SKM-1 (cell line): ENCODE measurements around the gene DNAJB6.
"Not testable (repeated sequence)": the region's sequence is repeated elsewhere in the genome, so short reads cannot be mapped to it uniquely, and the experiment has no call there.

Source experiments
- DNase-seq: peaks from one replicate; lab custom pipeline; 2025; ENCODE audit not compliant: unreplicated experiment; lab: John Stamatoyannopoulos, UW

The DNAJB6 gene

GRCh38 chr7:157438121-157439025 is 101.6 kb downstream of the DNAJB6 start:
- no peak for DNase-seq

DNA sequence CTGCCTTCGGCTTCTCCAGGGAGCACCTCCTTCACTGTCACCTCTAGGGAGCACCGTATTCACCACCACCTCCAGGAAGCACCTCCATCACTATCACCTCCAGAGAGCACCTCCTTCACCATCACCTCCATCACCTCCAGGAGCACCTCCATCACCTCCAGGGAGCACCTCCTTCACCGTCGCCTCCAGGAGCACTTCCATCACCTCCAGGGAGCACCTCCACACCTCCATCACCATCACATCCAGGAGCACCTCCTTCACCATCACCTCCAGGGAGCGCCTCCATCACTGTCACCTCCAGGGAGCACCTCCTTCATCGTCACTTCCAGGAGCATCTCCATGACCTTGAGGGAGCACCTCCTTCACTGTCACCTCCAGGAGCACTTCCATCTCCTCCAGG is 102.3 kb downstream of the DNAJB6 start:
- DNase-seq: no peak

GRCh38 chr7:157439761-157440160 is 103.0 kb downstream of the DNAJB6 start:
- DNase-seq: no peak

GRCh38 chr7:157440346-157441022 is 103.7 kb downstream of the DNAJB6 start:
- no peak for DNase-seq

- DNase-seq: no peak
These were observed 104.2 kb downstream of the DNAJB6 start for GRCh38 chr7:157441023-157441399.

DNA sequence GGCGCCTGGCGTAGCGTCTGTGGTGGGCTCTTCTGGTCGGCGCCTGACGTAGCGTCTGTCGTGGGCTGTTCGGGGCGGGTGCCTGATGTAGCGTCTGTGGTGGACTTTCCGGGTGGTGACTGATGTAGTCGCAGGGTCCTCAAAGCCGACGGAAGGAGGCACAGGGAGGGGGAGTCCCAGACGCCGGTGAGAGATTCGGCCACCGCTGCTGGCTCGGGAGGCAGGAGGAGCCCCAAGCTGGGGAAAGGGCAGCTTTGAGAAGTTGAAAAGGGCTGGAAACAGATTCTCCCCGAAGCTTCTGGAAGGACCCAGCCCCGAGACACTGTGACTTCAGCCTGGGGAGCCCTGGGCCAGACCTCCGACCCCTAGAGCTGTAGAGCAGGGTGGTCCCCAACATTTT is 105.7 kb downstream of the DNAJB6 start:
- DNase-seq: no peak

DNA sequence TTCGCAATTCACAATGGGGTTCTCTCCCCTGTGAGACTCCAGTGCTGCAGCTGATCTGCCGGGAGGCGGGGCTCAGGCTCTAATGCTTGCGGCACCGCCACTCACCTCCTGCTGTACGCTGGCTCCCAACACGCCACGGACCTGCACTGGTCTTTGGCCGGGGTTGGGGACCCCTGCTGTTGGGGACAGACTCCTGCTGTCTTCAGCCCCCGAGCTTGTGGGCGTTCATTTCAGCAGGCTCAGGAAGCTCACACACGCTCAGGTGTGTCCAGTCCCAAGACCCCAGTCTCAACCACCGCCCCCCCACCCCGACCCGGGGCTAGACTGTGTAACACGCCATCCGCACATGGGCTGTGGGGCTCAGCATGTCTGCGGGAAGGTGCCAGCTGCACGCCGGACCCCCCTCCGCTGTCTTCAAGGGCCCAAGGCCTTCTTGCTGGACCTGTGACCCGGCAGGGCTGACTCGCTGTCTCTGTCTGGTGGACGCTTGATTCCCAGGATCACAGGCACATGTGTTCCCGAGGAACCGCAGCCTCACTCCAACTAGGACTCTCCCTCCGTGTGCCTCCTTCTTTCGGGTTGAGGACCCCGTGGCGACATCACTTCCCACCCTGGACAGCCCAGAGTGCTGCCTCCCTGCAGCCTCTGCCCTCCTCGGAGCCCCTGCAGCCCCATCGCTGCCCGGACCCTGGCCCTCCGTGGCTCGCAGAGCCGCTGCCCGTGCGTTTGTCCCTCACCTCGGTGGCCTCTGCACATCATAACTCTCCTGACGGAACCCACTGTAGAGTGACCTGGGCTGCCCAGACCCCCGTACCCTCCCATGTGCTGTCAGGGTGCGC is 106.4 kb downstream of the DNAJB6 start:
- no peak for DNase-seq

- DNase-seq: no peak
These were observed 107.4 kb downstream of the DNAJB6 start for GRCh38 chr7:157444011-157444842.

DNA sequence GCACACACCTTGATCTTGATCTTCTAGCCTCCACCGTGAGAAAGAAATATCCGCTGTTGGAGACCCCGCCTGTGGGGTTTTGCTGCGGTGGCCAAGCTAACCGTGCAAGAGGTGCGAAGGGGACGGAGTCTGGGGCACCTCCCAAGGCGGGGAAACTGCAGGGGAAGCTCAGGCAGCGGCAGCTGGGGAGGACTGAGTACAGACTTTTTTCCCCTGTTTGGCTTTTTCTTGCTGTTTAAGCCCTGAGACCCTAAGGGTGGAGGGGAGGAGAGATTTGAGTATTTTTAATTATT is 108.0 kb downstream of the DNAJB6 start:
- no peak for DNase-seq

- no peak for DNase-seq
These were observed 108.6 kb downstream of the DNAJB6 start for GRCh38 chr7:157445246-157445955.

- DNase-seq: no peak
These were observed 109.1 kb downstream of the DNAJB6 start for GRCh38 chr7:157445956-157446295.

DNA sequence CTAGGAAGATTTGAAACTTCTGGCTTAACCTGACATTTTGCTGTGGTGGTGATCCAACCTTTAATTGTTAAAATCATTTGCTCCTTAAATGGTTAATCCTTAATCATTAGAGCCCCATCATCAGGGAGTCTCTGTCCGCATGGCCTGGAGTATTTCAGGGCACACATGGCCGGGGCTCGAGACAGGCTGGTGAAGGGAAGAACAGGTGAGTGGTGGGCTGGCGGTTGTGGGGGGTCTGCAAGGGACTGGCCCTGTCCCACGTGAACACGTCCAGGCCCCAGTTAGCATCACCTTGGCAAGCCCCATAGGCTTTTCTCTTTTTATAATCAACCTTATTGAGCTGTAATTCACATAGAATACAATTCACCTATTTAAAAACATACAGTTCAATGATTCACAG is 109.5 kb downstream of the DNAJB6 start:
- DNase-seq: no peak

- DNase-seq: not testable (repeated sequence)
These were observed 117.2 kb downstream of the DNAJB6 start for GRCh38 chr7:157454003-157454402.

GRCh38 chr7:157457355-157458253 is 120.8 kb downstream of the DNAJB6 start:
- no peak for DNase-seq

GRCh38 chr7:157458254-157458633 is 121.4 kb downstream of the DNAJB6 start:
- no peak for DNase-seq

DNA sequence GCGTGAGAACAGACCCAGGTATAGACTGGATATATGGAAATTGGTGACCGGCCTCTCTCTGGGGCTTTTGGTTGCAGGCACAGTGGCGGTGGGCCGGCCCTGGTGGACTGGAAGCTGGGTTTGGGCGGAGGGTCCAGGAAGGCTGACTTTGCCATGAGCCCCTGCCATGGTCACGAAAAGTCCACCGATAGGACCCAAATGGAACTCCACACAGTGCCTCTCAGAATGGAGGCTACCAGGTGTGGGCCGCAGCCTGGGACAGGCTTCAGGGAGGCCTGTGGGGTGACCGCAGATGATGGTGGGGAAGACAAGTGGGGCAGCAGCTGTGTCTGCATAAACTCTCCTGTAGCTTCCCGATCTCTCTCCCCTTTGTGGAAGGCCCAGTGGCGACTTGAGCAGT is 123.2 kb downstream of the DNAJB6 start:
- DNase-seq: no peak

GRCh38 chr7:157460721-157461120 is 123.9 kb downstream of the DNAJB6 start:
- DNase-seq: no peak

GRCh38 chr7:157461573-157462418 is 125.0 kb downstream of the DNAJB6 start:
- DNase-seq: no peak

DNA sequence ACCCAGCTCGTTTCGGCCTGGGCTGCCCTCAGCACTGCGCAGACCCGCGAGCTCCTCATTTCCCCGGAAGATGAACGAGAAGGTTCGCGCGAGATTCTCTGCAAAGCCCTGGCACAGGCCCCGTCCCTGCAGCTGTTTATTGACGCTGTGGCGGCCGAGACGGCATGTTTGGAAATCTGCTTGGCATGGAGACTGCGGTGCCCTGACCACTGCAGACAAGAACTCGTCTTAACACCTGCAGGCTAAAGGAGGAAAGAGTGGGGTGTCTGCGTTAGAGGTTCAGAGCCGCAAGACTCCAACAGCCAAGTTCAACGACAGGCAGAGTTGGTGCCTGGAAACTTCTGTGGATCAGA is 125.6 kb downstream of the DNAJB6 start:
- no peak for DNase-seq
